Measurements from ENCODE around the gene KIF12.

DNA sequence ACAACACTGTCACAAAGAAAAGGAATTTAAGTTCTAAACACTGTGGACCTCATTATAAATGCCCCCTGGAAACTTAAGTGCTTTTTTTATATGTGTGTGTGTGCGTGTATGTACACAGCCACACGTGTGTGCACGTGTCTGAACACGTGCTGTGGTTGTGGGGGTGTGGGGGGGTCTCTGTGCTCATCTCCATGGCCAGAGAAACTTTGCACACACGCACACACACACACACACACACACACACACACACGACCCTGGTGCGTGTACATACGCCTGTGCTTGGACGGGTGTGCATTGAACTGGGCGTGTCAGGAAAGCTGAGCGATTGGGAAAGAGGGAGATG lies 48.9 kb downstream of the KIF12 start:
- TF ChIP-seq EZH2 (IDR thresholded peaks at IDR 0.05; ENCODE audit: borderline replicate concordance, low read depth, low read length, severe bottlenecking), result no peak
- TF ChIP-seq, protein P1, sequence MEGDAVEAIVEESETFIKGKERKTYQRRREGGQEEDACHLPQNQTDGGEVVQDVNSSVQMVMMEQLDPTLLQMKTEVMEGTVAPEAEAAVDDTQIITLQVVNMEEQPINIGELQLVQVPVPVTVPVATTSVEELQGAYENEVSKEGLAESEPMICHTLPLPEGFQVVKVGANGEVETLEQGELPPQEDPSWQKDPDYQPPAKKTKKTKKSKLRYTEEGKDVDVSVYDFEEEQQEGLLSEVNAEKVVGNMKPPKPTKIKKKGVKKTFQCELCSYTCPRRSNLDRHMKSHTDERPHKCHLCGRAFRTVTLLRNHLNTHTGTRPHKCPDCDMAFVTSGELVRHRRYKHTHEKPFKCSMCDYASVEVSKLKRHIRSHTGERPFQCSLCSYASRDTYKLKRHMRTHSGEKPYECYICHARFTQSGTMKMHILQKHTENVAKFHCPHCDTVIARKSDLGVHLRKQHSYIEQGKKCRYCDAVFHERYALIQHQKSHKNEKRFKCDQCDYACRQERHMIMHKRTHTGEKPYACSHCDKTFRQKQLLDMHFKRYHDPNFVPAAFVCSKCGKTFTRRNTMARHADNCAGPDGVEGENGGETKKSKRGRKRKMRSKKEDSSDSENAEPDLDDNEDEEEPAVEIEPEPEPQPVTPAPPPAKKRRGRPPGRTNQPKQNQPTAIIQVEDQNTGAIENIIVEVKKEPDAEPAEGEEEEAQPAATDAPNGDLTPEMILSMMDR (IDR thresholded peaks at IDR 0.05; ENCODE audit: borderline replicate concordance, extremely low read depth, low read length, poor library complexity, severe bottlenecking), result no peak
